Liver (tissue), 9 donors: ENCODE measurements around the gene EPX. TPM values are rescaled to one million over a fixed set of nuclear protein-coding genes. Genes with fewer than 3 reads are reported as not detected.

Experiments
- DNase-seq: peaks from one replicate; pipeline ENCODE4 v3.0.0-alpha.2; 2017; ENCODE audit warnings: low spot score
- H3K27ac ChIP-seq, 2 donors: one replicate each; pipeline ENCODE4 v1.7.0; 2013; ENCODE audit warnings: inconsistent platforms in 2 of 2, low read length in 2 of 2, control low read depth in 1 of 2, low read depth in 1 of 2, mild to moderate bottlenecking in 1 of 2
- H3K27me3 ChIP-seq, 4 donors: one replicate each; pipeline versions ENCODE4 v1.6.1 to v1.7.0; 2013; ENCODE audit warnings: low read length in 3 of 4, inconsistent platforms in 1 of 4, mild to moderate bottlenecking in 1 of 4, moderate library complexity in 1 of 4; ENCODE audit not compliant: control insufficient read depth in 4 of 4, insufficient read depth in 4 of 4
- H3K36me3 ChIP-seq, 4 donors: one replicate each; pipeline versions ENCODE4 v1.6.1 to v1.7.0; 2013; ENCODE audit warnings: low read length in 3 of 4, mild to moderate bottlenecking in 3 of 4, low read depth in 1 of 4, moderate library complexity in 1 of 4; ENCODE audit not compliant: control insufficient read depth in 4 of 4, insufficient read depth in 3 of 4
- H3K4me1 ChIP-seq, 4 donors: one replicate each; pipeline versions ENCODE4 v1.6.1 to v1.7.0; 2013; ENCODE audit warnings: low read length in 3 of 4, mild to moderate bottlenecking in 3 of 4, moderate library complexity in 1 of 4; ENCODE audit not compliant: control insufficient read depth in 4 of 4, insufficient read depth in 4 of 4
- H3K4me3 ChIP-seq, 3 donors: one replicate each; pipeline versions ENCODE4 v1.6.1 to v1.7.0; 2013; ENCODE audit warnings: low read length in 3 of 3, control low read depth in 1 of 3, low read depth in 1 of 3, mild to moderate bottlenecking in 1 of 3
- H3K9ac ChIP-seq, 2 donors: one replicate each; pipeline ENCODE4 v1.7.0; 2013; ENCODE audit warnings: low read length in 2 of 2, mild to moderate bottlenecking in 2 of 2, moderate library complexity in 2 of 2, control low read depth in 1 of 2, low read depth in 1 of 2
- H3K9me3 ChIP-seq, 4 donors: one replicate each; pipeline versions ENCODE4 v1.6.1 to v1.7.0; 2013; ENCODE audit warnings: low read length in 3 of 4; ENCODE audit not compliant: control insufficient read depth in 4 of 4
- ATF3 ChIP-seq: IDR thresholded peaks from 2 replicates; pipeline ENCODE4 v1.6.1; 2016; ENCODE audit warnings: antibody characterized with exemption
- EGR1 ChIP-seq, 2 donors: IDR thresholded peaks; 2 replicates each; pipeline ENCODE4 v1.6.1; 2016 to 2018; ENCODE audit warnings: antibody characterized with exemption in 2 of 2, low read depth in 2 of 2
- FOXA1 ChIP-seq: IDR thresholded peaks from 2 replicates; pipeline ENCODE4 v1.6.1; 2016; ENCODE audit warnings: antibody characterized with exemption
- GABPA ChIP-seq, 2 donors: IDR thresholded peaks in 1 of 2; conservative IDR thresholded peaks in 1 of 2; 2 replicates each; pipeline ENCODE4 v1.6.1; 2016; ENCODE audit warnings: antibody characterized with exemption in 2 of 2, mild to moderate bottlenecking in 1 of 2, moderate library complexity in 1 of 2
- HNF4A ChIP-seq, 2 donors: conservative IDR thresholded peaks; 2 replicates each; pipeline ENCODE4 v1.6.1; 2016; ENCODE audit warnings: antibody characterized with exemption in 2 of 2, mild to moderate bottlenecking in 2 of 2
- HNF4G ChIP-seq: IDR thresholded peaks from 2 replicates; pipeline ENCODE4 v1.6.1; 2016; ENCODE audit warnings: antibody characterized with exemption
- JUND ChIP-seq, 2 donors: IDR thresholded peaks; 2 replicates each; pipeline ENCODE4 v1.6.1; 2016; ENCODE audit warnings: antibody characterized with exemption in 2 of 2
- MAX ChIP-seq: IDR thresholded peaks from 2 replicates; pipeline ENCODE4 v1.6.1; 2016; ENCODE audit warnings: antibody characterized with exemption
- RAD21 ChIP-seq, 2 donors: IDR thresholded peaks; 2 replicates each; pipeline ENCODE4 v1.6.1; 2016; ENCODE audit warnings: antibody characterized with exemption in 2 of 2, mild to moderate bottlenecking in 2 of 2
- REST ChIP-seq: IDR thresholded peaks from 2 replicates; pipeline ENCODE4 v1.6.1; 2016; ENCODE audit warnings: antibody characterized with exemption, mild to moderate bottlenecking
- SP1 ChIP-seq: IDR thresholded peaks from 2 replicates; pipeline ENCODE4 v1.6.1; 2018; ENCODE audit warnings: antibody characterized with exemption, mild to moderate bottlenecking
- TAF1 ChIP-seq: conservative IDR thresholded peaks from 2 replicates; pipeline ENCODE4 v1.6.1; 2016; ENCODE audit warnings: antibody characterized with exemption, mild to moderate bottlenecking
- YY1 ChIP-seq: IDR thresholded peaks from 2 replicates; pipeline ENCODE4 v1.6.1; 2016; ENCODE audit warnings: antibody characterized with exemption, mild to moderate bottlenecking
- whole genome bisulfite sequencing: extraction: QIAGEN DNeasy Blood & Tissue Kit; methylation state at CpG from one replicate; pipeline ENCODE4 v1.1.7; 2013; 5-methylcytosine and 5-hydroxymethylcytosine counted together
- polyA plus RNA-seq, 2 donors: library from polyadenylated mRNA; stranded (reverse) in 1 of 2; unstranded in 1 of 2; fragments of 200-250 nt in 1 of 2; fragments of >200 nt in 1 of 2; fragmentation: Nextera tagmentation in 1 of 2; extraction: Ambion mirVana in 1 of 2; gene quantifications; one replicate each; pipeline versions ENCODE4 v1.2.1 to v1.2.3, GENCODE V29; 2013 to 2015
- total RNA-seq, 2 donors: library from RNA; depleted of rRNA; stranded (reverse); fragments of >200 nt; gene quantifications; one replicate each; pipeline ENCODE4 v1.2.3, GENCODE V29; 2014
- donor health status: healthy.
- donor health status: healthy.
- donor health status: healthy.
- donor health status: healthy.
- donor health status: healthy.

Gene EPX
- total and polyA plus RNA-seq, 4 donors = 0.09 to 10.0 TPM; not detected in 2

GRCh38 chr17:58153671-58154070 is 38.9 kb upstream of the EPX start (continued):
- TF ChIP-seq EGR1 (IDR thresholded peaks at IDR 0.05; ENCODE audit: low read depth in 2 of 2) = no peak
- no peak for TF ChIP-seq GABPA (IDR thresholded peaks at IDR 0.05 in 1 of 2, conservative IDR thresholded peaks at IDR 0.05 in 1 of 2)
- no peak for TF ChIP-seq TAF1
- no peak for TF ChIP-seq HNF4A (conservative IDR thresholded peaks at IDR 0.05)
- TF ChIP-seq ATF3 = no peak
- no peak for TF ChIP-seq MAX
- TF ChIP-seq FOXA1 = no peak

- no peak for DNase-seq
- no peak overlapping the region for H3K9ac ChIP-seq
These were observed 35.4 kb upstream of the EPX start for GRCh38 chr17:58156839-58157803.

GRCh38 chr17:58158181-58158580 is 34.3 kb upstream of the EPX start:
- no peak overlapping the region for H3K4me3 ChIP-seq
- peaks cover 2 to 14% (median 8%) of the 10 kb centered on the region in 4 donors for H3K27me3 ChIP-seq

More at GRCh38 chr17:58156839-58157803, 35.4 kb upstream of the EPX start:
- 3% methylated on average over 65 of the region's 65 CpGs for whole genome bisulfite sequencing
- Histone ChIP-seq H3K27me3 (peaks cover 2 to 17% (median 9%) of the 10 kb centered on the region in 4 donors), H3K4me1 (peaks cover 0 to 8% (median 2%) of the 10 kb centered on the region in 4 donors), H3K27ac (peak overlapping the region in 1 of 2 donors; percentile 20), H3K36me3 (no peaks in the 10 kb centered on the region), H3K4me3 (peak overlapping the region in 1 of 3 donors; percentile 5), H3K9me3 (no peaks in the 10 kb centered on the region)
- no peak for TF ChIP-seq REST

More at GRCh38 chr17:58158181-58158580, 34.3 kb upstream of the EPX start:
- no peak for TF ChIP-seq EGR1 (IDR thresholded peaks at IDR 0.05; ENCODE audit: low read depth in 2 of 2)
- TF ChIP-seq JUND (IDR thresholded peaks at IDR 0.05) = no peak
- TF ChIP-seq HNF4G = no peak
- TF ChIP-seq SP1 = no peak
- TF ChIP-seq TAF1 = no peak
- TF ChIP-seq RAD21 (IDR thresholded peaks at IDR 0.05) = no peak
- no peak for TF ChIP-seq HNF4A (conservative IDR thresholded peaks at IDR 0.05)
- TF ChIP-seq YY1 = no peak
- Histone ChIP-seq H3K27ac (no peak overlapping the region), H3K9ac (no peak overlapping the region), H3K36me3 (no peaks in the 10 kb centered on the region), H3K4me1 (peaks cover 0 to 8% (median 2%) of the 10 kb centered on the region in 4 donors), H3K9me3 (peaks cover 0 to 2% (median 0%) of the 10 kb centered on the region in 4 donors)
- WGBS = 68% methylated on average over 2 of the region's 2 CpGs
- DNase-seq = no peak
